Esophagus squamous epithelium (tissue), 5 donors: ENCODE results near the gene RILP. TPM values are rescaled to one million over a fixed set of nuclear protein-coding genes. Genes with fewer than 3 reads are reported as not detected.

ENCODE experiments used
- DNase-seq: peaks from one replicate; lab custom pipeline; 2025; lab: John Stamatoyannopoulos, UW
- H3K27ac ChIP-seq, 4 donors: fragments of 200-600 bp; sonication (generic); one replicate each; pipeline ENCODE4 v1.5.1; 2016 to 2019; ENCODE audit warnings: mild to moderate bottlenecking in 1 of 4
- H3K27me3 ChIP-seq, 4 donors: fragments of 200-600 bp; sonication (generic); 1 replicate in 3 of 4; 2 replicates in 1 of 4; pipeline versions ENCODE4 v1.5.1 to v1.6.0; 2017 to 2021; ENCODE audit warnings: antibody characterized with exemption in 1 of 4
- H3K36me3 ChIP-seq, 3 donors: fragments of 200-600 bp; sonication (generic); one replicate each; pipeline ENCODE4 v1.5.1; 2016 to 2019
- H3K4me1 ChIP-seq, 3 donors: fragments of 200-600 bp; sonication (generic); one replicate each; pipeline ENCODE4 v1.5.1; 2017 to 2019
- H3K4me3 ChIP-seq, 4 donors: fragments of 200-600 bp; sonication (generic); 1 replicate in 3 of 4; 2 replicates in 1 of 4; pipeline ENCODE4 v1.5.1; 2016 to 2019; ENCODE audit warnings: mild to moderate bottlenecking in 2 of 4, moderate library complexity in 1 of 4
- H3K9me3 ChIP-seq, 3 donors: fragments of 200-600 bp; sonication (generic); one replicate each; pipeline ENCODE4 v1.5.1; 2016 to 2019
- CTCF ChIP-seq, 6 experiments: fragments of 450-650 bp in 4 of 6; fragments of 200-600 bp in 2 of 6; sonication (generic) in 2 of 6; IDR thresholded peaks; one replicate each; pipeline ENCODE4 v1.5.1; 2016 to 2019; ENCODE audit warnings: antibody characterized with exemption in 6 of 6, mild to moderate bottlenecking in 4 of 6, moderate library complexity in 4 of 6
- POLR2A ChIP-seq, 4 donors: fragments of 450-650 bp; IDR thresholded peaks; one replicate each; pipeline ENCODE4 v1.6.1; 2017; ENCODE audit warnings: antibody characterized with exemption in 4 of 4, mild to moderate bottlenecking in 4 of 4, moderate library complexity in 3 of 4
- WGBS, 2 donors: methylation state at CpG; one replicate each; pipeline ENCODE4 v1.1.5; 2018; 5-methylcytosine and 5-hydroxymethylcytosine counted together
- intact Hi-C: fragments of 100-400 bp; cut with DNase I; formaldehyde crosslinking; loops from one replicate; pipeline ENCODE4 v1.15.0; 2022
- total RNA-seq, 4 donors: library from RNA; depleted of rRNA; stranded (reverse); fragments of >200 nt; gene quantifications; one replicate each; pipeline ENCODE4 v1.1.0, GENCODE V29; 2016
- donor health status: DM: yes; HTN: yes; CAD: no.

RILP gene
- total RNA-seq, 4 donors from 2014 or later = 3.0 to 16.5 (median 13.9) TPM

GRCh38 chr17:1635675-1636465 is 13.8 kb downstream of the RILP start:
- Histone ChIP-seq H3K4me1 (peaks cover 0 to 15% (median 0%) of the 10 kb centered on the region in 3 donors), H3K27me3 (no peaks in the 10 kb centered on the region), H3K36me3 (peaks cover 0 to 17% (median 0%) of the 10 kb centered on the region in 3 donors), H3K9me3 (no peaks in the 10 kb centered on the region), H3K27ac (no peak overlapping the region), H3K4me3 (no peak overlapping the region)
- no peak for DNase-seq
- intact Hi-C loops = no loop called here
- 74 to 81% methylated on average over 4 to 7 of the region's 10 CpGs for WGBS, 2 donors
- TF ChIP-seq CTCF (IDR thresholded peaks at IDR 0.05) = no peak
- TF ChIP-seq POLR2A (IDR thresholded peaks at IDR 0.05) = no peak

GRCh38 chr17:1634841-1635650 is 14.6 kb downstream of the RILP start:
- intact Hi-C loops = no loop called here

GRCh38 chr17:1630662-1631061 is 19.0 kb downstream of the RILP start:
- Histone ChIP-seq H3K27ac (no peak overlapping the region), H3K4me3 (no peak overlapping the region), H3K9me3 (no peaks in the 10 kb centered on the region), H3K27me3 (peaks cover 0 to 25% (median 0%) of the 10 kb centered on the region in 4 donors), H3K4me1 (peaks cover 20 to 51% (median 24%) of the 10 kb centered on the region in 3 donors), H3K36me3 (peaks cover 0 to 10% (median 0%) of the 10 kb centered on the region in 3 donors)
- TF ChIP-seq POLR2A (IDR thresholded peaks at IDR 0.05) = no peak
- no peak for TF ChIP-seq CTCF (IDR thresholded peaks at IDR 0.05)
- intact Hi-C loops = no loop called here
- 46 to 76% methylated on average over 4 of the region's 4 CpGs for WGBS, 2 donors
- DNase-seq = no peak

More at GRCh38 chr17:1634841-1635650, 14.6 kb downstream of the RILP start:
- Histone ChIP-seq H3K27ac (no peak overlapping the region), H3K36me3 (peaks cover 0 to 17% (median 0%) of the 10 kb centered on the region in 3 donors), H3K4me1 (peaks cover 0 to 10% (median 0%) of the 10 kb centered on the region in 3 donors), H3K27me3 (peaks cover 0 to under 1% (median 0%) of the 10 kb centered on the region in 4 donors), H3K4me3 (no peak overlapping the region), H3K9me3 (no peaks in the 10 kb centered on the region)
- WGBS, 2 donors = 92% methylated on average over 17 of the region's 45 CpGs; no CpG with 5 or more reads in 1 of the 2 donors
- TF ChIP-seq CTCF (IDR thresholded peaks at IDR 0.05) = no peak
- no peak for TF ChIP-seq POLR2A (IDR thresholded peaks at IDR 0.05)
- no peak for DNase-seq

GRCh38 chr17:1629504-1630310 is 20.0 kb downstream of the RILP start:
- H3K9me3 ChIP-seq = no peaks in the 10 kb centered on the region
- H3K36me3 ChIP-seq = peaks cover 0 to under 1% (median 0%) of the 10 kb centered on the region in 3 donors
- peak in 5 of 6 experiments; percentile 46 to 81 (median 71) for TF ChIP-seq CTCF (IDR thresholded peaks at IDR 0.05)
- TF ChIP-seq POLR2A (IDR thresholded peaks at IDR 0.05) = no peak
- peak overlapping the region; percentile 60 to 96 (median 74) for H3K4me3 ChIP-seq
- peak overlapping the region; percentile 76 to 95 (median 88) for H3K27ac ChIP-seq
- no peak for DNase-seq
- H3K4me1 ChIP-seq = peaks cover 20 to 60% (median 28%) of the 10 kb centered on the region in 3 donors
- 0 to 2% methylated on average over 2 to 20 of the region's 45 CpGs for WGBS, 2 donors
- intact Hi-C loops = loop anchor here (2.0 kb wide), 1 partner anchor 55 kb away; no protein-coding TSS in a partner anchor
- peaks cover 0 to 25% (median 0%) of the 10 kb centered on the region in 4 donors for H3K27me3 ChIP-seq
